ENCODE data around the gene ELFN2. TPM values are rescaled to one million over a fixed set of nuclear protein-coding genes. Genes with fewer than 3 reads are reported as not detected.

The ELFN2 gene
- total and polyA plus RNA-seq, 2 of the 13 experiments (the other 11 are each of a cell fraction or from before 2014, with no cell fraction given), result 0.01 TPM; not detected in 1

- TF ChIP-seq PTBP1 (IDR thresholded peaks at IDR 0.05; ENCODE audit: low read depth, low read length, poor library complexity, severe bottlenecking) (no peak), ARNT (IDR thresholded peaks at IDR 0.05) (no peak), HDAC1 (CRISPR knock-in tag; IDR thresholded peaks at IDR 0.05) (peak; percentile 79), ZNF572 (CRISPR knock-in tag; IDR thresholded peaks at IDR 0.05) (no peak), HNRNPUL1 (IDR thresholded peaks at IDR 0.05; ENCODE audit: low read depth, low read length) (no peak), NFKBIZ (CRISPR knock-in tag; IDR thresholded peaks at IDR 0.05) (no peak), DR1 (CRISPR knock-in tag; IDR thresholded peaks at IDR 0.05) (no peak), ZNF546 (CRISPR knock-in tag; conservative IDR thresholded peaks at IDR 0.05) (no peak), RNF219 (CRISPR knock-in tag; IDR thresholded peaks at IDR 0.05) (no peak), SSRP1 (CRISPR knock-in tag; IDR thresholded peaks at IDR 0.05) (no peak), ARID2 (CRISPR knock-in tag; IDR thresholded peaks at IDR 0.05; ENCODE audit: borderline replicate concordance) (no peak), FOXK2 (IDR thresholded peaks at IDR 0.05) (peak; percentile 34; the same call in 1 of the 2 replicates), ZNF33B (CRISPR knock-in tag; IDR thresholded peaks at IDR 0.05) (no peak), HOMEZ (CRISPR knock-in tag; IDR thresholded peaks at IDR 0.05; ENCODE audit: low read depth) (peak; percentile 56; the same call in 1 of the 2 replicates), SNRNP70 (IDR thresholded peaks at IDR 0.05; ENCODE audit: low read depth, low read length) (no peak), GFI1 (CRISPR knock-in tag; IDR thresholded peaks at IDR 0.05; ENCODE audit: borderline replicate concordance) (no peak), ZNF501 (CRISPR knock-in tag; IDR thresholded peaks at IDR 0.05) (peak; percentile 75; the same call in 1 of the 2 replicates), TGIF2 (CRISPR knock-in tag; IDR thresholded peaks at IDR 0.05) (peak; percentile 95), PRMT3 (CRISPR knock-in tag; IDR thresholded peaks at IDR 0.05; ENCODE audit: borderline replicate concordance, low read depth) (no peak), ZZZ3 (CRISPR knock-in tag; IDR thresholded peaks at IDR 0.05; ENCODE audit: borderline replicate concordance) (no peak)
- TF ChIP-seq, protein P1, sequence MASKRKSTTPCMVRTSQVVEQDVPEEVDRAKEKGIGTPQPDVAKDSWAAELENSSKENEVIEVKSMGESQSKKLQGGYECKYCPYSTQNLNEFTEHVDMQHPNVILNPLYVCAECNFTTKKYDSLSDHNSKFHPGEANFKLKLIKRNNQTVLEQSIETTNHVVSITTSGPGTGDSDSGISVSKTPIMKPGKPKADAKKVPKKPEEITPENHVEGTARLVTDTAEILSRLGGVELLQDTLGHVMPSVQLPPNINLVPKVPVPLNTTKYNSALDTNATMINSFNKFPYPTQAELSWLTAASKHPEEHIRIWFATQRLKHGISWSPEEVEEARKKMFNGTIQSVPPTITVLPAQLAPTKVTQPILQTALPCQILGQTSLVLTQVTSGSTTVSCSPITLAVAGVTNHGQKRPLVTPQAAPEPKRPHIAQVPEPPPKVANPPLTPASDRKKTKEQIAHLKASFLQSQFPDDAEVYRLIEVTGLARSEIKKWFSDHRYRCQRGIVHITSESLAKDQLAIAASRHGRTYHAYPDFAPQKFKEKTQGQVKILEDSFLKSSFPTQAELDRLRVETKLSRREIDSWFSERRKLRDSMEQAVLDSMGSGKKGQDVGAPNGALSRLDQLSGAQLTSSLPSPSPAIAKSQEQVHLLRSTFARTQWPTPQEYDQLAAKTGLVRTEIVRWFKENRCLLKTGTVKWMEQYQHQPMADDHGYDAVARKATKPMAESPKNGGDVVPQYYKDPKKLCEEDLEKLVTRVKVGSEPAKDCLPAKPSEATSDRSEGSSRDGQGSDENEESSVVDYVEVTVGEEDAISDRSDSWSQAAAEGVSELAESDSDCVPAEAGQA (IDR thresholded peaks at IDR 0.05; ENCODE audit: low read depth), result peak; percentile 40; the same call in 1 of the 2 replicates
- TF ChIP-seq, protein P1 (CRISPR knock-in tag; IDR thresholded peaks at IDR 0.05; ENCODE audit: borderline replicate concordance), result no peak
Measured at GRCh38 chr22:37454857-37455686, 27.8 kb upstream of the ELFN2 start (continued).

Data from HepG2 (cell line).